DND-41 (cell line): Measurements from ENCODE around the gene RBL2.

Source experiments
- ATAC-seq: fragments of 200-7000 bp; cut with Tn5 transposase; 3 replicates; pipeline ENCODE4 v1.9.1; 2021; ENCODE audit warnings: low read depth; ENCODE audit not compliant: insufficient read depth
- DNase-seq: peaks from one replicate; pipeline ENCODE4 v3.0.0-alpha.2; 2020
- H2AFZ ChIP-seq: 2 replicates; pipeline ENCODE4 v1.6.0; 2012; ENCODE audit warnings: low read depth, low read length
- H3K27ac ChIP-seq: 2 replicates; pipeline ENCODE4 v1.5.1; 2012; ENCODE audit warnings: low read length, inconsistent platforms
- H3K27me3 ChIP-seq: fragments of 200-600 bp; sonication (generic); 2 replicates; pipeline ENCODE4 v1.6.0; 2012; ENCODE audit warnings: low read length, mild to moderate bottlenecking, inconsistent platforms; ENCODE audit not compliant: insufficient read depth, poor library complexity
- H3K36me3 ChIP-seq: 2 replicates; pipeline ENCODE4 v1.5.1; 2012; ENCODE audit warnings: low read length, inconsistent platforms; ENCODE audit not compliant: insufficient read depth
- H3K4me1 ChIP-seq: 2 replicates; pipeline ENCODE4 v1.5.1; 2012; ENCODE audit warnings: mild to moderate bottlenecking, low read length; ENCODE audit not compliant: insufficient read depth
- H3K4me2 ChIP-seq: 2 replicates; pipeline ENCODE4 v1.6.0; 2012; ENCODE audit warnings: mild to moderate bottlenecking, moderate library complexity, low read length, inconsistent platforms; ENCODE audit not compliant: insufficient read depth
- H3K4me3 ChIP-seq, 2 experiments: fragments of 200-600 bp in 1 of 2; shearing (Covaris generic) in 1 of 2; 2 replicates each; pipeline ENCODE4 v1.5.1; 2012 to 2016; ENCODE audit warnings: inconsistent platforms in 2 of 2, low read length in 2 of 2, mild to moderate bottlenecking in 2 of 2, low read depth in 1 of 2, moderate library complexity in 1 of 2
- H3K79me2 ChIP-seq: 2 replicates; pipeline ENCODE4 v1.6.0; 2012; ENCODE audit warnings: low read length, inconsistent platforms; ENCODE audit not compliant: insufficient read depth
- H3K9ac ChIP-seq: 2 replicates; pipeline ENCODE4 v1.6.0; 2012; ENCODE audit warnings: low read depth, mild to moderate bottlenecking, inconsistent platforms, low read length, moderate library complexity
- H3K9me3 ChIP-seq: 2 replicates; pipeline ENCODE4 v1.5.1; 2012; ENCODE audit warnings: low read length, moderate library complexity, mild to moderate bottlenecking, inconsistent platforms; ENCODE audit not compliant: insufficient read depth, severe bottlenecking
- H4K20me1 ChIP-seq: 2 replicates; pipeline ENCODE4 v1.6.0; 2012; ENCODE audit warnings: low read length; ENCODE audit not compliant: insufficient read depth
- EZH2 ChIP-seq: IDR thresholded peaks from 3 replicates; pipeline ENCODE4 v1.6.1; 2012; ENCODE audit warnings: borderline replicate concordance, low read depth, mild to moderate bottlenecking, moderate library complexity, low read length, inconsistent platforms; ENCODE audit not compliant: severe bottlenecking
- TF ChIP-seq, protein P1 (sequence below): IDR thresholded peaks from 2 replicates; pipeline ENCODE4 v1.5.1; 2012; ENCODE audit warnings: borderline replicate concordance, low read length, moderate library complexity, mild to moderate bottlenecking; ENCODE audit not compliant: poor library complexity, severe bottlenecking; ENCODE audit errors: extremely low read depth

Gene RBL2

DNA sequence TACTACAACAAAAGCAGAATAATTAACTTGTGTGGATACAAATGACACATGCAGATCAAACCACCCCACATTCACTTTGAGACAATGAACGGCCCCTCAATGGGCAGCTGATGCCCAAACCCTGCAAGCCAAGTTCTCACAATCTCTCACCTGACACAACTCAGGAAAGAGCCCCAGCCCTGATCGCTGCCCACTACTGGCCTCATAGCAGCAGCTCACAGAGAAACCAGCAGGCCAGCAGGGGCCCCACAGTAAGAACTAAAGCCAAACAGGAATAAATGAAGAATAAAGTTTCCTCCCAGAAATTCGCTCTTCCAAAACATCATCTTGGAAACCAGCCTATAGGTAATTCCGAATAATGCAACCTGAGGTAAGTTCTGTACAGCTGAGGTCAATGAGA is 61.1 kb downstream of the RBL2 start:
- Histone ChIP-seq H3K9me3 (no peaks in the 10 kb centered on the region), H3K79me2 (no peaks in the 10 kb centered on the region), H3K4me3 (no peak overlapping the region), H3K36me3 (peaks cover 68% of the 10 kb centered on the region), H4K20me1 (peaks cover 2% of the 10 kb centered on the region; the same call in 1 of the 2 replicates), H3K4me1 (no peaks in the 10 kb centered on the region), H3K27me3 (no peaks in the 10 kb centered on the region), H3K9ac (no peak overlapping the region), H3K4me2 (no peak overlapping the region), H2AFZ (no peak overlapping the region), H3K27ac (no peak overlapping the region)
- DNase-seq, result no peak
- no peak for ATAC-seq
- TF ChIP-seq EZH2, result no peak
- TF ChIP-seq, protein P1, sequence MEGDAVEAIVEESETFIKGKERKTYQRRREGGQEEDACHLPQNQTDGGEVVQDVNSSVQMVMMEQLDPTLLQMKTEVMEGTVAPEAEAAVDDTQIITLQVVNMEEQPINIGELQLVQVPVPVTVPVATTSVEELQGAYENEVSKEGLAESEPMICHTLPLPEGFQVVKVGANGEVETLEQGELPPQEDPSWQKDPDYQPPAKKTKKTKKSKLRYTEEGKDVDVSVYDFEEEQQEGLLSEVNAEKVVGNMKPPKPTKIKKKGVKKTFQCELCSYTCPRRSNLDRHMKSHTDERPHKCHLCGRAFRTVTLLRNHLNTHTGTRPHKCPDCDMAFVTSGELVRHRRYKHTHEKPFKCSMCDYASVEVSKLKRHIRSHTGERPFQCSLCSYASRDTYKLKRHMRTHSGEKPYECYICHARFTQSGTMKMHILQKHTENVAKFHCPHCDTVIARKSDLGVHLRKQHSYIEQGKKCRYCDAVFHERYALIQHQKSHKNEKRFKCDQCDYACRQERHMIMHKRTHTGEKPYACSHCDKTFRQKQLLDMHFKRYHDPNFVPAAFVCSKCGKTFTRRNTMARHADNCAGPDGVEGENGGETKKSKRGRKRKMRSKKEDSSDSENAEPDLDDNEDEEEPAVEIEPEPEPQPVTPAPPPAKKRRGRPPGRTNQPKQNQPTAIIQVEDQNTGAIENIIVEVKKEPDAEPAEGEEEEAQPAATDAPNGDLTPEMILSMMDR, result no peak

DNA sequence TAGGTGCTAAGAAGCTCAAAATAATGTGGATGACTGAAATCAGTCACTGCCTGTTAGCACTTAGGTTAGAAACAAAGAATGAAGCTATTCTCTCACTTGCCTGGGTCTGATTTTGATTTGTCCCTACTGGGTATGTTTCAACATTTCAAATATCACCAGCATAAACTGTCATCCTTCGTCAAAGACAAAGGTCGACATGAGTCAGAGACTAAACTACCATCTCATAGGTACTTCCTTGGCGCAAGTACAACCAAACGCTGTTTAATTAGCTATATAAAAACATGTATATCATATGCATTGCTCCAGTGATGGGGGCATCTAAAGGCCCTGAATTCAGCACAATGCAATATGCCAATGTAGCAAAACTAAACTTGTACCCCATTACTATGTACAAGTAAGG is 64.7 kb downstream of the RBL2 start:
- no peak for TF ChIP-seq EZH2
- TF ChIP-seq, protein P1, result no peak
- H3K9ac ChIP-seq, result no peak overlapping the region
- H3K4me3 ChIP-seq, result no peak overlapping the region
- peaks cover 19% of the 10 kb centered on the region for H3K4me1 ChIP-seq
- no peaks in the 10 kb centered on the region for H3K9me3 ChIP-seq
- H3K36me3 ChIP-seq, result peaks cover 38% of the 10 kb centered on the region
- ATAC-seq, result no peak
- H3K79me2 ChIP-seq, result peaks cover 4% of the 10 kb centered on the region; the same call in 1 of the 2 replicates
- H3K27me3 ChIP-seq, result no peaks in the 10 kb centered on the region
- no peak overlapping the region for H3K27ac ChIP-seq
- no peak for DNase-seq
- H2AFZ ChIP-seq, result no peak overlapping the region
- no peak overlapping the region for H3K4me2 ChIP-seq
- peaks cover 6% of the 10 kb centered on the region; the same call in 1 of the 2 replicates for H4K20me1 ChIP-seq

- TF ChIP-seq, protein P1, result no peak
- TF ChIP-seq EZH2, result no peak
- peak overlapping the region; percentile 66; the same call in 1 of the 2 replicates for H3K9ac ChIP-seq
Observed at GRCh38 chr16:53501216-53501859, 67.1 kb downstream of the RBL2 start.

More at GRCh38 chr16:53501216-53501859, 67.1 kb downstream of the RBL2 start:
- DNase-seq (no peak), ATAC-seq (no peak)
- no peak overlapping the region for H3K27ac ChIP-seq
- H3K4me3 ChIP-seq, result peak overlapping the region in 1 of 2 experiments; percentile 86; a peak in 1 of 4 replicates
- H2AFZ ChIP-seq, result no peak overlapping the region
- H3K27me3 ChIP-seq, result no peaks in the 10 kb centered on the region
- no peaks in the 10 kb centered on the region for H3K9me3 ChIP-seq
- H3K4me2 ChIP-seq, result peak overlapping the region; percentile 85
- H4K20me1 ChIP-seq, result peaks cover 6% of the 10 kb centered on the region; the same call in 1 of the 2 replicates
- H3K4me1 ChIP-seq, result peaks cover 35% of the 10 kb centered on the region
- H3K36me3 ChIP-seq, result peaks cover 15% of the 10 kb centered on the region
- H3K79me2 ChIP-seq, result peaks cover 4% of the 10 kb centered on the region; the same call in 1 of the 2 replicates
